H9 (cell line): Measurements from ENCODE around the gene SRGAP3. TPM values are rescaled to one million over a fixed set of nuclear protein-coding genes. Genes with fewer than 3 reads are reported as not detected.

Experiments used
- DNase-seq: peaks from one replicate; pipeline ENCODE4 v3.0.0-alpha.2; 2017
- H2AFZ ChIP-seq: one replicate; pipeline ENCODE4 v1.6.1; 2013; ENCODE audit warnings: mild to moderate bottlenecking, low read length, control low read depth, moderate library complexity
- H2AK5ac ChIP-seq: 2 replicates; pipeline ENCODE4 v1.6.1; 2013; ENCODE audit warnings: low read length, control low read depth, mixed read lengths; ENCODE audit not compliant: insufficient read length
- H2BK120ac ChIP-seq: one replicate; pipeline ENCODE4 v1.6.1; 2013; ENCODE audit warnings: low read depth, mild to moderate bottlenecking, low read length, control low read depth, inconsistent platforms; ENCODE audit not compliant: poor library complexity, severe bottlenecking
- H2BK12ac ChIP-seq: 2 replicates; pipeline ENCODE4 v1.6.1; 2013; ENCODE audit warnings: low read length, control low read depth, mixed read lengths, low read depth; ENCODE audit not compliant: insufficient read length
- H2BK15ac ChIP-seq: 2 replicates; pipeline ENCODE4 v1.6.1; 2013; ENCODE audit warnings: low read depth, low read length, control low read depth
- H2BK20ac ChIP-seq: one replicate; pipeline ENCODE4 v1.6.1; 2013; ENCODE audit warnings: low read depth, mild to moderate bottlenecking, low read length, control low read depth, inconsistent platforms; ENCODE audit not compliant: poor library complexity, severe bottlenecking
- H2BK5ac ChIP-seq: 2 replicates; pipeline ENCODE4 v1.6.1; 2013; ENCODE audit warnings: low read length, control low read depth, mixed read lengths; ENCODE audit not compliant: insufficient read length
- H3K14ac ChIP-seq: 2 replicates; pipeline ENCODE4 v1.6.1; 2013; ENCODE audit warnings: low read length, control low read depth; ENCODE audit not compliant: insufficient read depth
- H3K18ac ChIP-seq: 2 replicates; pipeline ENCODE4 v1.6.1; 2013; ENCODE audit warnings: low read depth, mild to moderate bottlenecking, mixed read lengths, low read length, control low read depth; ENCODE audit not compliant: insufficient read length
- H3K23ac ChIP-seq: 2 replicates; pipeline ENCODE4 v1.6.1; 2013; ENCODE audit warnings: low read length, control low read depth, mixed read lengths, low read depth; ENCODE audit not compliant: insufficient read length
- H3K23me2 ChIP-seq: 2 replicates; pipeline ENCODE4 v1.6.1; 2013; ENCODE audit warnings: low read depth, mild to moderate bottlenecking, mixed read lengths, low read length, control low read depth; ENCODE audit not compliant: insufficient read length, poor library complexity, severe bottlenecking
- H3K27ac ChIP-seq: 2 replicates; pipeline ENCODE4 v1.5.1; 2013; ENCODE audit warnings: low read length, control low read depth, mixed read lengths, low read depth; ENCODE audit not compliant: insufficient read length
- H3K27me3 ChIP-seq: 2 replicates; pipeline ENCODE4 v1.6.1; 2013; ENCODE audit warnings: low read length, control low read depth, inconsistent platforms; ENCODE audit not compliant: insufficient read depth
- H3K4ac ChIP-seq: 2 replicates; pipeline ENCODE4 v1.6.1; 2013; ENCODE audit warnings: low read depth, mild to moderate bottlenecking, control low read depth, inconsistent platforms, low read length, moderate library complexity
- H3K4me1 ChIP-seq: 2 replicates; pipeline ENCODE4 v1.6.1; 2013; ENCODE audit warnings: low read length, control low read depth, inconsistent platforms; ENCODE audit not compliant: insufficient read depth
- H3K4me2 ChIP-seq: 2 replicates; pipeline ENCODE4 v1.6.1; 2013; ENCODE audit warnings: low read length, control low read depth, mixed read lengths; ENCODE audit not compliant: insufficient read length, insufficient read depth
- H3K56ac ChIP-seq: 2 replicates; pipeline ENCODE4 v1.6.1; 2013; ENCODE audit warnings: low read depth, mild to moderate bottlenecking, mixed read lengths, low read length, control low read depth; ENCODE audit not compliant: insufficient read length
- H3K79me1 ChIP-seq: 2 replicates; pipeline ENCODE4 v1.6.1; 2013; ENCODE audit warnings: low read depth, mild to moderate bottlenecking, moderate library complexity, low read length, control low read depth, inconsistent platforms; ENCODE audit not compliant: insufficient read depth, poor library complexity, severe bottlenecking
- H3K79me2 ChIP-seq: 2 replicates; pipeline ENCODE4 v1.6.1; 2013; ENCODE audit warnings: low read length, control low read depth, inconsistent platforms; ENCODE audit not compliant: insufficient read depth
- H3K9ac ChIP-seq: 2 replicates; pipeline ENCODE4 v1.6.1; 2013; ENCODE audit warnings: low read length, control low read depth, mixed read lengths; ENCODE audit not compliant: insufficient read length; ENCODE audit errors: extremely low read depth
- H3K9me3 ChIP-seq: one replicate; pipeline ENCODE4 v1.6.1; 2013; ENCODE audit warnings: low read depth, low read length, inconsistent platforms; ENCODE audit not compliant: control insufficient read depth
- H3T11ph ChIP-seq: one replicate; pipeline ENCODE4 v1.6.1; 2013; ENCODE audit warnings: mild to moderate bottlenecking, low read length, control low read depth, inconsistent platforms
- H4K20me1 ChIP-seq: one replicate; pipeline ENCODE4 v1.6.1; 2013; ENCODE audit not compliant: control insufficient read depth, insufficient read length, insufficient read depth
- H4K5ac ChIP-seq: 2 replicates; pipeline ENCODE4 v1.6.1; 2013; ENCODE audit warnings: low read depth, mild to moderate bottlenecking, mixed read lengths, low read length, control low read depth; ENCODE audit not compliant: insufficient read length
- H4K8ac ChIP-seq: replicated peaks from 2 replicates; pipeline ENCODE4 v1.6.1; 2013; ENCODE audit warnings: low read length, control low read depth, mixed read lengths, low read depth; ENCODE audit not compliant: insufficient read length
- H4K91ac ChIP-seq: 2 replicates; pipeline ENCODE4 v1.6.1; 2013; ENCODE audit warnings: low read depth, mild to moderate bottlenecking, moderate library complexity, mixed read lengths, low read length, control low read depth; ENCODE audit not compliant: insufficient read length
- H3K27ac Mint-ChIP-seq, 3 experiments: 2 replicates in 2 of 3; 3 replicates in 1 of 3; pipeline ENCODE4 v1.8.0; 2020 to 2021; ENCODE audit warnings: mixed read lengths in 3 of 3, mild to moderate bottlenecking in 1 of 3, moderate library complexity in 1 of 3
- H3K27me3 Mint-ChIP-seq: 2 replicates; pipeline ENCODE4 v1.8.0; 2021; ENCODE audit warnings: low read depth, mild to moderate bottlenecking, moderate library complexity, mixed read lengths
- H3K36me3 Mint-ChIP-seq, 3 experiments: 2 replicates in 2 of 3; 3 replicates in 1 of 3; pipeline ENCODE4 v1.8.0; 2020 to 2021; ENCODE audit warnings: low read depth in 3 of 3, mixed read lengths in 3 of 3; ENCODE audit not compliant: insufficient read depth in 1 of 3
- H3K4me1 Mint-ChIP-seq, 2 experiments: 2 replicates each; pipeline ENCODE4 v1.8.0; 2020; ENCODE audit warnings: mixed read lengths in 2 of 2
- H3K4me3 Mint-ChIP-seq, 2 experiments: 2 replicates in 1 of 2; 3 replicates in 1 of 2; pipeline ENCODE4 v1.8.0; 2020 to 2021; ENCODE audit warnings: mild to moderate bottlenecking in 2 of 2, mixed read lengths in 2 of 2, moderate library complexity in 1 of 2
- H3K9me3 Mint-ChIP-seq, 2 experiments: 2 replicates in 1 of 2; 3 replicates in 1 of 2; pipeline ENCODE4 v1.8.0; 2020; ENCODE audit warnings: mild to moderate bottlenecking in 2 of 2, mixed read lengths in 2 of 2, moderate library complexity in 1 of 2
- CTCF ChIP-seq: fragments of 200-600 bp; sonication (generic); conservative IDR thresholded peaks from 3 replicates; pipeline ENCODE4 v1.8.0; 2021; ENCODE audit warnings: antibody characterized with exemption, mild to moderate bottlenecking
- WGBS: extraction: QIAGEN DNeasy Blood & Tissue Kit; methylation state at CpG from one replicate; pipeline ENCODE4 v1.1.7; 2013; ENCODE audit warnings: missing lambda C conversion rate, low lambda C conversion rate, mixed read lengths; ENCODE audit not compliant: insufficient read length; ENCODE audit errors: extremely low coverage; 5-methylcytosine and 5-hydroxymethylcytosine counted together
- total RNA-seq: library from RNA; stranded (reverse); gene quantifications from 2 replicates; pipeline ENCODE4 v1.2.1, GENCODE V29; 2021

SRGAP3 gene
- total RNA-seq, 1 experiment from 2014 or later: 3.4 TPM

GRCh38 chr3:9104121-9104520 is 145.3 kb downstream of the SRGAP3 start:
- DNase-seq: no peak
- Histone ChIP-seq H4K91ac (no peak overlapping the region), H2AFZ (no peak overlapping the region), H3K79me2 (no peaks in the 10 kb centered on the region), H3K79me1 (no peaks in the 10 kb centered on the region), H3K9me3 (no peaks in the 10 kb centered on the region), H3K27me3 (no peaks in the 10 kb centered on the region), H3K23ac (no peak overlapping the region), H4K20me1 (no peaks in the 10 kb centered on the region), H3T11ph (no peak overlapping the region), H4K5ac (no peak overlapping the region), H2AK5ac (no peak overlapping the region), H3K9ac (no peak overlapping the region), H2BK20ac (no peak overlapping the region), H4K8ac (no peak overlapping the region), H2BK5ac (no peak overlapping the region), H2BK12ac (no peak overlapping the region), H2BK120ac (no peak overlapping the region), H3K18ac (no peak overlapping the region), H3K14ac (no peak overlapping the region), H3K4me1 (peaks cover 5% of the 10 kb centered on the region), H3K4ac (no peak overlapping the region), H3K23me2 (no peaks in the 10 kb centered on the region), H3K56ac (no peak overlapping the region), H3K27ac (no peak overlapping the region), H2BK15ac (no peak overlapping the region), H3K4me2 (no peak overlapping the region)
- no peak overlapping the region for H3K4me3 Mint-ChIP-seq
- WGBS: 100% methylated on average over 1 of the region's 4 CpGs
- no peaks in the 10 kb centered on the region for H3K36me3 Mint-ChIP-seq
- no peaks in the 10 kb centered on the region; the same call in 1 of the 2 replicates for H3K27me3 Mint-ChIP-seq
- H3K27ac Mint-ChIP-seq: no peak overlapping the region
- peaks cover 0 to 3% of the 10 kb centered on the region in 2 experiments; a peak in 1 of 5 replicates for H3K9me3 Mint-ChIP-seq
- TF ChIP-seq CTCF: no peak
- peaks cover 47% of the 10 kb centered on the region in 2 experiments for H3K4me1 Mint-ChIP-seq
